IMR-90 (cell line): ENCODE measurements around the gene PLSCR5.

Source experiments
- CEBPB ChIP-seq: IDR thresholded peaks from 2 replicates; pipeline ENCODE4 v1.6.1; 2012; ENCODE audit warnings: low read depth, low read length, improper control_type of control experiment
- FOS ChIP-seq: fragments of 150-350 bp; IDR thresholded peaks from 2 replicates; pipeline ENCODE4 v1.6.1; 2016; ENCODE audit warnings: low read depth, low read length
- MAFK ChIP-seq: IDR thresholded peaks from 2 replicates; pipeline ENCODE4 v1.6.1; 2012; ENCODE audit warnings: low read depth, low read length, improper control_type of control experiment
- MAZ ChIP-seq: IDR thresholded peaks from 2 replicates; pipeline ENCODE4 v1.6.1; 2012; ENCODE audit warnings: low read depth, mild to moderate bottlenecking, low read length, improper control_type of control experiment, moderate library complexity, borderline replicate concordance
- POLR2A ChIP-seq: IDR thresholded peaks from 2 replicates; pipeline ENCODE4 v1.6.1; 2012; ENCODE audit warnings: mild to moderate bottlenecking, low read depth, low read length
- RAD21 ChIP-seq: IDR thresholded peaks from 2 replicates; pipeline ENCODE4 v1.6.1; 2012; ENCODE audit warnings: low read length, improper control_type of control experiment
- RCOR1 ChIP-seq: IDR thresholded peaks from 2 replicates; pipeline ENCODE4 v1.6.1; 2012; ENCODE audit warnings: mild to moderate bottlenecking, low read length, improper control_type of control experiment; ENCODE audit not compliant: insufficient replicate concordance
- USF2 ChIP-seq: fragments of 150-350 bp; IDR thresholded peaks from 2 replicates; pipeline ENCODE4 v1.6.1; 2017; ENCODE audit warnings: mild to moderate bottlenecking, antibody characterized with exemption, low read length, low read depth
- TF ChIP-seq, protein P1 (sequence below): conservative IDR thresholded peaks from 2 replicates; pipeline ENCODE4 v1.5.1; 2012; ENCODE audit warnings: mild to moderate bottlenecking, low read depth, low read length, improper control_type of control experiment

DNA sequence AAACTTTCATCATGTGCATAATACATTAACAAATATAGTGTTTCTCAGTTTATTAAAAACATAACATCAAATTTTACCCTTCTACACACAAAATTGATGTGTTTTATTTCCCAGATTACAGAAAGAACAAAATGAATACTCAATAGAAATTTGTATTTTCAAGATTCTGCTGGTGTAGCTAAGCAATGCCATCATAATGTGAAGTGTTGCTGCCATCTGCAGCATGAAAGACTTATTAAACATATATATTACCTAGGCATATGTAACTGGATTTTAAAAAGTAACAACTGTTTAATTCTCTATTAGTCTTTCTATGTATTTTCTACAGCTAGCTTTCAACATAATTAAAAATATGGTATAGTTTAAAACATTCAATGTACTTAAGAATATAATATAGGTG lies 27.5 kb downstream of the PLSCR5 start:
- TF ChIP-seq RAD21 (peak; percentile 81), POLR2A (no peak), USF2 (no peak), RCOR1 (no peak), MAFK (no peak), CEBPB (no peak), MAZ (no peak), FOS (no peak)
- TF ChIP-seq, protein P1, sequence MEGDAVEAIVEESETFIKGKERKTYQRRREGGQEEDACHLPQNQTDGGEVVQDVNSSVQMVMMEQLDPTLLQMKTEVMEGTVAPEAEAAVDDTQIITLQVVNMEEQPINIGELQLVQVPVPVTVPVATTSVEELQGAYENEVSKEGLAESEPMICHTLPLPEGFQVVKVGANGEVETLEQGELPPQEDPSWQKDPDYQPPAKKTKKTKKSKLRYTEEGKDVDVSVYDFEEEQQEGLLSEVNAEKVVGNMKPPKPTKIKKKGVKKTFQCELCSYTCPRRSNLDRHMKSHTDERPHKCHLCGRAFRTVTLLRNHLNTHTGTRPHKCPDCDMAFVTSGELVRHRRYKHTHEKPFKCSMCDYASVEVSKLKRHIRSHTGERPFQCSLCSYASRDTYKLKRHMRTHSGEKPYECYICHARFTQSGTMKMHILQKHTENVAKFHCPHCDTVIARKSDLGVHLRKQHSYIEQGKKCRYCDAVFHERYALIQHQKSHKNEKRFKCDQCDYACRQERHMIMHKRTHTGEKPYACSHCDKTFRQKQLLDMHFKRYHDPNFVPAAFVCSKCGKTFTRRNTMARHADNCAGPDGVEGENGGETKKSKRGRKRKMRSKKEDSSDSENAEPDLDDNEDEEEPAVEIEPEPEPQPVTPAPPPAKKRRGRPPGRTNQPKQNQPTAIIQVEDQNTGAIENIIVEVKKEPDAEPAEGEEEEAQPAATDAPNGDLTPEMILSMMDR = peak; percentile 70
